Gastroesophageal sphincter (tissue), 3 donors: ENCODE measurements around the gene MYLK.

ENCODE experiments used
- CTCF ChIP-seq, 4 experiments: fragments of 200-600 bp in 2 of 4; fragments of 450-650 bp in 2 of 4; sonication (generic) in 1 of 4; IDR thresholded peaks; one replicate each; pipeline ENCODE4 v1.5.1; 2017 to 2019; ENCODE audit warnings: antibody characterized with exemption in 4 of 4, mild to moderate bottlenecking in 2 of 4, moderate library complexity in 2 of 4
- POLR2A ChIP-seq, 2 donors: fragments of 450-650 bp; IDR thresholded peaks; one replicate each; pipeline ENCODE4 v1.6.1; 2017; ENCODE audit warnings: antibody characterized with exemption in 2 of 2, mild to moderate bottlenecking in 2 of 2, moderate library complexity in 1 of 2

- TF ChIP-seq CTCF (IDR thresholded peaks at IDR 0.05) (no peak), POLR2A (IDR thresholded peaks at IDR 0.05) (no peak)
Measured at GRCh38 chr3:123752228-123752627, 131.9 kb downstream of the MYLK start.
